Activated T-cell treated with anti-CD3 and anti-CD28 coated beads, Interleukin-2, amount 50 U/mL, for 1 hour (primary cell): ENCODE data around the gene PIAS1.
"Not testable (repeated sequence)": the region's sequence is repeated elsewhere in the genome, so short reads cannot be mapped to it uniquely, and the experiment has no call there.

Experiments used
- DNase-seq: peaks from one replicate; pipeline ENCODE4 v3.0.0-alpha.2; 2020

PIAS1 gene

DNA sequence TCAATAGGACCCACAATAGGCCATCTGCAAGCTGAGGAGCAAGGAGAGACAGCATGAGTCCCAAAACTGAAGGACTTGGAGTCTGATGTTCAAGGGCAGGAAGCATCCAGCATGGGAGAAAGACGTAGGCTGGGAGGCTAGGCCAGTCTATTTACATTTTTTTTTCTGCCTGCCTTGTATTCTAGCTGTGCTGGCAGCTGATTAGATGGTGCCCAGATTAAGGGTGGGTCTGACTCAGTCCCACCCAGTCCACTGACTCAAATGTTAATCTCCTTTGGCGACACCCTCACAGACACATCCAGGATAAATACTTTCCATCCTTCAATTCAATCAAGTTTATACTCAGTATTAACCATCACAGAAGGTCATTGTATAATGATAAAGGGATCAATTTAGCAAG, 15.9 kb upstream of the PIAS1 start:
- no peak for DNase-seq

DNA sequence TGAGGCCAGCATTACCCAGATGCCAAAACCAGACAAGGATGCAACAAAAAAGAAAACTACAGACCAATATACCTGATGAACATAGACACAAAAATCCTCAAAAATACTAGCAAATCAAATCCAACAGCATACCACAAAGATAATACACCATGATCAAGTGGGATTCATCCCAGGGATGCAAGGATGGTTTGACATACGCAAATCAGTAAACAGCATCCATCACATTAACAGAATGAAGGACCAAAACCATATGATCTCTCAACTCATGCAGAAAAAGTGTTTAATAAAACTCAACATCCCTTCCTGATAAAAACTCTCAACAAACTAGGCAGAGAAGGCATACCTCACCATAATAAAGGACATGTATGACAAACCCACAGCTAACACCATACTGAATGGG, 14.0 kb upstream of the PIAS1 start:
- no peak for DNase-seq

- no peak for DNase-seq
These were observed 11.8 kb upstream of the PIAS1 start for GRCh38 chr15:68042156-68042854.

DNA sequence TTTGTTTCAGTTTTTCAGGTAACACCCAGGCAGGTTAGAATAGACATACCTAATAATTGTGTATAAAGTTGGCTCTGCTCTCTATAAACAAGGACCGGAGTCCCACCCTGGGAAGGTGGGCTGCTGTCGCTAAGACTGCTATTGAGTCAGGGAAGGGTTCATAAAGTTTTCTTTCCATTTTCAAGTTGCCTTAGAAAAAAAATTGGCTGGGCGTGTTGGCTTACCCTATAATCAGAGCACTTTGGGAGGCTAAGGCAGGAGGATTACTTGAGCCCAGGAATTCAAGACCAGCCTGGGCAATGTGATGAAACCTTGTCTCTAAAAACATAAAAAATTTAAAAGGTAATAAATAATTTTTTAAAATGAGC, 11.3 kb upstream of the PIAS1 start:
- no peak for DNase-seq

DNA sequence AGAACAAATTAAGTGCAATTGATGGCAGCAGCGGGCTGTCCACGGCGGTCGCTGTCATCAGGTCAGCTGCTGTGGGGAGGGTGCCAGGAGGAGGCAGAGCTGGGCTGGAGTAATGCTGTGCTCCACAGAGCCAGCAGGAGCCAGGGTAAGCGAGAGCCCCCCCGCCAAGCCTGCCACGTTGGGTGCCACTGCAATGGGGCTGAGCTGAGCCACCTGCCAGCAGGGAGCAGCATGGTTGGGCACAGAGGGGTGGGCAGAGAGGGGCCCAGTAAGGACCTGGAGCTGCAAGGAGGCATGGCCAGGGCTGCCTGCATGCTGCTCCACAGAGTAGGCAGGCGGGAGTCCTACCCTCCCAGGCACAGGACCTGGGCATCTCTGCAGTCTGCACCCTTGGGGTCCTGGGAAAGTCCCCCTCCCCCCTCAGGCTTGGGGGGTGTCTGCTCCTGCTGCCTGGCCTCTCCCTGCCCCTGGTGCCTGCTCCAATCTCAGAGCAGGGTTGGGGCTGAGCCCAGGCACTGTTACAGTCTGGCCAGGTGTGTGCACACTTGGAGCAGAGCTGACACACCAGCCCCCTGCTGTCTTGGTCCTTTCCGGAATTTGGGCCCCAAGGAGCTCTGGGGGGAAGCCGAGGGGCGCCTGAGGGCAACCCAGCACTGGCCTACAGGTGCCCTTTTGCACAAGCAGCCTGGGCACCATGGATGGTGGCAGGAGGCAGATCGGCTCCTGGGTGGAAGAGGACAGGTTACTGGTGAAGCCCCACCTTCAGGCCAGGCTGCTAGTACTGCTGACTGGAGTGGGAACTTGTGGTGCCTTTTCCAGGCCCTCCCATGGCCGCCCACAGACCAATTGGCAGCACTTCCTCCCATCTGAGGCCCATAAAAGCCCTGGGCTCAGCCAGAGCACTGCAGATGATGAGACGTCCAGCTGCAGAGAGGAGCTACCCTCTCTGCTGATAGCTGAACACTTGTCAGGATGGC, 8.5 kb upstream of the PIAS1 start:
- DNase-seq: no peak

DNA sequence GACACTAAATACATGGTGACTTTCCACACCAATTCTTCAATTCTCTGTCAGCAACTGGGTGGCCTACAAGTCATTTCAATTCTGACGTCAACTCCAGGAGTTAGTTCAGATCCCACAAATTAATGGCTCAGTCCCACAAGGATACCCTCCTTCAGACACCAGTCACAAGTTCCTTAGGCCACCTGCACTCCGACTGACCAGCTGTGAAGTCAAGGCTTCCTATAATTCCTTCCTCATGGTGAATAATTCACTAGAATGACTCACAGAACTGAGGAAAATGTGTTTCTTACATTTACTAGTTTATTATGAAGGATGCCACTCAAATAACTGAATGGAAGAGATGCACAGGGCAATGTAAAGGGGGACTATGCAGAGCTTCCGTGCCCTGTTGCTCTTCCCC, 6.3 kb upstream of the PIAS1 start:
- DNase-seq: no peak

DNA sequence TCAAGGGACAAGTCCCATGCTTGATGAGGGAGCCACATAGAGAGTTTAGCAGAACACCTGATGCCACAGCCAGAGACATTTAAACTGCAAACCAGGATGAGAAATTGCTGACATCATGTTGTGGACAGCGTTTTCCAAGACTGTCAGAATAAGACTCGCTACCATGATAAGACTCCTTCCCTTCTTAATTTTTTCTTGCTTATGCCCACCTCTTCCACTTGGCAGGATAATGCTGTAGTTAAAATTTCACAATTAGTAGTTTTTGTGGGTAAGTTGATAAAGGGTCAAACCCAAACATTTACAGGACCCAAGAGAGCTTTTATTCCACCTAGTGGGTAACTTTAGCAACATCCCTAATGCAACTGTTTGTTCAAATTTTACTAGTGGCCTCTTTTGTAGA, 3.0 kb upstream of the PIAS1 start:
- DNase-seq: no peak

- no peak for DNase-seq
These were observed 2.2 kb upstream of the PIAS1 start for GRCh38 chr15:68051907-68052306.

- DNase-seq: no peak
These were observed 1.7 kb upstream of the PIAS1 start for GRCh38 chr15:68052431-68052830.

GRCh38 chr15:68053001-68053400, 1.1 kb upstream of the PIAS1 start:
- no peak for DNase-seq

- no peak for DNase-seq
These were observed 611 bp downstream of the PIAS1 start for GRCh38 chr15:68054628-68055223.

DNA sequence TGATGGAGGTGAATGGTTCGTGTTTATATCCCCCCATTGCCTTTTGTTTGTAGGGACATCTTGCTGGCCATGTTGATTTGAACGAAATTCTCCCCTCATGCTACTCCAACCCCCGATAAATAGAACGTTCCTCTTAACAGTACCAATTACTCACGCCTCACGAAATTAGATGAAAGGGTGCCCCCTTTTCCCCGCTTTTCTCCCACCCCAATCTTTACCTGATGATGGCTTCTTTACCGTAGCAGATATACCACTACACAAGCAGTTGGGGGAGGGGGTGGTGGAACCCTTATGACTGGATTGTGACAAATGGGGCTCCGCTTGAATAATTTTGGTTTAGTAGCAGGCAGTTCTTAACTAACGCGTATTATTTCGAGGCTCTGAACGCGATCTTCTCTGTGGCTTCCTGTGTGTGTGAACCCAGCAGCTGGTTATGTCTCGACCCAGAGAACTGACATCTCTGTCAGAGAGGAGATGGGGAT, 1.1 kb downstream of the PIAS1 start:
- DNase-seq: peak; percentile 47

- DNase-seq: no peak
These were observed 2.2 kb downstream of the PIAS1 start for GRCh38 chr15:68056097-68056865.

GRCh38 chr15:68057034-68057433, 2.9 kb downstream of the PIAS1 start:
- DNase-seq: no peak

DNA sequence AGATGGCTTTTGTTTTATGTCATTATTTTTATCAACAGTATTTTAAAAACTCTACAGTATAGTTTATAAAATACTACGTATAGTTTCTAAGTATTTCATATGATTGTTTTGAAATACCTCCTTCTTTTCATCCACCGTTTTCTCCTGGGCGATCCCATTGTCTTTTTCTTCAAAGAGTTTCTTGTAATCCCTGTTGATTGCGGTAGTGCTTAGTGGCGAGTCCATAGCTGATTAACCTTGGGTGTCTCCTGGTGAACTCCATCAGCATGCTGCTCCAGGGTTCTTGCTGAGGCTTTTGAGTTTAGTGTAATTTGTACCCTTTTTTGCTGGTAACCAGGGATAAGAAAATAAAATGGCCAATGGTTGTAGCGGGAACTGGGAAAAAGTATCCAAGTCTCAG, 3.6 kb downstream of the PIAS1 start:
- no peak for DNase-seq

- DNase-seq: not testable (repeated sequence)
These were observed 4.9 kb downstream of the PIAS1 start for GRCh38 chr15:68058970-68059369.

DNA sequence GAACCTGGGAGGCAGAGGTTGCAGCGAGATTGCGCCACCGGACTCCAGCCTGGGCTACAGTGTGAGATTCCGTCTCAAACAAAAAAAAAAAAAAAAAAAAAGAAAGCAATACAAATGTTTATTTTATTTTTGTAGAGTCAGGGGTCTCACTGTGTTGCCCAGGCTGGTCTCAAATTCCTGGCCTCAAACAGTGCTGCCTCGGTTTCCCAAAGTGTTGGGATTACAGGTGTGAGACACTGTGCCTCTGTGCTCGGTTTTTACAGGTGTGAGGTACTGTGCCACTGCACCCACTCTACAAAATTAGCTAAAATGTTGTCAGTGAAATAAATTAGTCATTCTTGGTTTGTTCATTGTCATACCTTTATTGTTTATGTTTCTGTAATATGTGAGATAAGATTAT, 5.5 kb downstream of the PIAS1 start:
- no peak for DNase-seq

DNA sequence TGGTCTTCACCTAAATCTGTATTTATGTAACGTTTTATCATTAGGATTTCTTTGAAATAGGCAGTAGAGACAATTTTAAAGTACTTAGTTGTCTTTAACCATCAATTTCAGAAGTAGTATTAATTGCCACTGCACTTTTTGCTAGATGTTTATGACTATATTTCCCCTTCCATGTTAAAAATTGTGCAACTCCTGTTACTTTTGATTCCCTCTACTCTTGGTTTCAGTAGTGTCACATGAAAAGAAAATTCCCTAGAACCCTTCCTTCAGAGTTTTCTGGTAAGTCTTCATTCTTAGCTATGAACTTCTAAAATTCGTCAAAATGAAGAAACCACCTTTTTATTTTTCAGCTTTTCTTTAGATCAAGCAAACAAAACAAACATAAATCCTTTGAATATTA, 7.1 kb downstream of the PIAS1 start:
- no peak for DNase-seq

GRCh38 chr15:68061602-68062001, 7.5 kb downstream of the PIAS1 start:
- DNase-seq: no peak

GRCh38 chr15:68062214-68062613, 8.1 kb downstream of the PIAS1 start:
- DNase-seq: no peak

GRCh38 chr15:68062946-68063465, 8.9 kb downstream of the PIAS1 start:
- no peak for DNase-seq

- no peak for DNase-seq
These were observed 9.5 kb downstream of the PIAS1 start for GRCh38 chr15:68063606-68064005.
